ENCODE measurements around the gene BTAF1.
"Not testable (repeated sequence)": the region's sequence is repeated elsewhere in the genome, so short reads cannot be mapped to it uniquely, and the experiment has no call there.

Gene BTAF1

DNA sequence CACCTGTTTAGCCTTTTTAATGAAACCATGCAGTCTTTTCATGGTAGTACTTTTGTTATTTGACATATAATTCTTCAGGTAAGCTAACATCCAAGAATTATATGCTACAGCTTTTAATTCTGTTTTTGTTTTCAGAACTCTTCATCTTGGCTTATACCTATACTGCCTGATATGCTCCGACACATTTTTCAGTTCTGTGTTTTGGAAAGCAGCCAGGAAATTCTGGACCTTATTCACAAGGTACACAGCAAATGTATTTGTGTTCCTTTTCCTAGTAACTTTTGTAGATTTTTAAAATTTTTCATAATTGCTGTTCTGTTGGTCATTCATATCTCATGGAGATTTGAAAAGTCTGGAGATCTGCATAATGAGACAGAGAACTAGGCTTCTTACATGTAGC is 56.7 kb downstream of the BTAF1 start:
- DNase-seq: no peak

GRCh38 chr10:91983416-91983815 is 59.8 kb downstream of the BTAF1 start:
- no peak for DNase-seq

- no peak for DNase-seq
Measured at GRCh38 chr10:91987397-91988037, 63.9 kb downstream of the BTAF1 start.

GRCh38 chr10:91992031-91992430 is 68.5 kb downstream of the BTAF1 start:
- no peak for DNase-seq

DNA sequence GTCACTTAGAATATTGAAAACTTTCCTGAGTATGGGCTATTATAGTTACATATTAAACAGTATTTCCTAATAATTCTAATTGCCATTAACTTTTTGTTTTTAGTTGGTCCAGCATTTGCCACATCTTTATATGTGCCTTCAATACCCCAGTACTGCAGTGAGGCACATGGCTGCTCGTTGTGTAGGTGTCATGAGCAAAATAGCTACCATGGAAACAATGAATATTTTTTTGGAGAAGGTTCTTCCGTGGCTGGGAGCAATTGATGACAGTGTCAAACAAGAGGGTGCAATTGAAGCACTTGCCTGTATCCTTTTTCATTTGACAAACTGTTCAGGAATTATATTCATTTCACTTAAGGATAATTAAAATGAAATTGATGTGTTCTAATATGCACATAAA is 72.7 kb downstream of the BTAF1 start:
- DNase-seq: no peak

- DNase-seq: no peak
Measured at GRCh38 chr10:92001581-92001980, 78.0 kb downstream of the BTAF1 start.

DNA sequence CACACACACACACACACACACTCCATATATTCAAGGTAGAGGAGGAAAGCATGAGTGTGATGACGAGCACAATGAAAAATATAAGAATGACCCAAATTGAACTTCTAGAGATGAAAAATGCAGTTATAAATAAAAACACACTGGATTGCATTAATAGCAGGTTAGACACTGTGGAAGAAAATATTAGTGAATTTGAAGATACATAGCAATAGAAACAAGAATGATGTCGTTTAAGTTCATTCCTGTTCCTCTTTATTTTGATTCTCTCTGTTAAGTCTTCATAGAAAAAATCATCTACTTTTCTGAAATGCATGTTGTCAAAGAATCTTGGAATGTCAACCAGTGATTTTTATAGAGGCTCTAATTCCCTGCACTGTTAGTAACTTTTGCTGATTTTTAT is 78.4 kb downstream of the BTAF1 start:
- no peak for DNase-seq

- no peak for DNase-seq
Measured at GRCh38 chr10:92003258-92003657, 79.7 kb downstream of the BTAF1 start.

GRCh38 chr10:92005978-92006377 is 82.4 kb downstream of the BTAF1 start:
- DNase-seq: no peak

GRCh38 chr10:92009445-92009844 is 85.9 kb downstream of the BTAF1 start:
- no peak for DNase-seq

- no peak for DNase-seq
Measured at GRCh38 chr10:92010047-92010735, 86.6 kb downstream of the BTAF1 start.

GRCh38 chr10:92011560-92012214 is 88.1 kb downstream of the BTAF1 start:
- no peak for DNase-seq

- DNase-seq: no peak
Measured at GRCh38 chr10:92014620-92015019, 91.0 kb downstream of the BTAF1 start.

- no peak for DNase-seq
Measured at GRCh38 chr10:92024700-92025099, 101.1 kb downstream of the BTAF1 start.

DNA sequence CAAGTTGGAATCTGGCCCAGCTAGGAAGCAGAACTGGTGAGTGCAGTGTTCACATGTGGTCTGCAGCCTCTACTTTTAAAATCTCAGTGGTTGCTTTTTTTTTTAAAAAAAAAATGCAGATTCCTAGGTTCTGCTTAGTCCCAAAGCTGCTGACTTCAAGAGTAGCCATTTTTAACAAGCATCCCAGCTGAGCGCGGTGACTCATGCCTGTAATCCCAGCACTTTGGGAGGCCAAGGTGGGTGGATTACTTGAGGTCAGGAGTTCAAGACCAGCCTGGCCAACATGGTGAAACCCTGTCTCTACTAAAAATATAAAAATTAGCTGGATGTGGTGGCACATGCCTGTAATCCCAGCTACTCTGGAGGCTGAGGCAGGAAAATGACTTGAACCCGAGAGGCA is 101.8 kb downstream of the BTAF1 start:
- not testable (repeated sequence) for DNase-seq

DNA sequence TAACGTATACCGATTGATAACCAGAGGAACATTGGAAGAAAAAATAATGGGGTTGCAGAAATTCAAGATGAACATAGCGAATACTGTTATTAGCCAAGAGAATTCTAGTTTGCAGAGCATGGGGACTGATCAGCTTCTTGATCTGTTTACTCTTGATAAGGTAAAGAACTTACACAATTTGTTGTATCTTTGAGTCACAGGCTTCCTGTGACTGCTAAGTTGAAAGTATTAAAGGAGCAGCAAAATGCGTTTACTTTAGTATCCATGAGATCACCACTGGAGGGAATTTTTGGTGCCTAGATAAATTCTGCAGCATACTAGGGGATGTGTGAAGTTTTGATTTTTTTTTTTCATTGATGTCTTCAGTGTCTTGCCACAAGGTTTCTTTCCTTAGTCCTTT is 103.6 kb downstream of the BTAF1 start:
- DNase-seq: no peak

DNA sequence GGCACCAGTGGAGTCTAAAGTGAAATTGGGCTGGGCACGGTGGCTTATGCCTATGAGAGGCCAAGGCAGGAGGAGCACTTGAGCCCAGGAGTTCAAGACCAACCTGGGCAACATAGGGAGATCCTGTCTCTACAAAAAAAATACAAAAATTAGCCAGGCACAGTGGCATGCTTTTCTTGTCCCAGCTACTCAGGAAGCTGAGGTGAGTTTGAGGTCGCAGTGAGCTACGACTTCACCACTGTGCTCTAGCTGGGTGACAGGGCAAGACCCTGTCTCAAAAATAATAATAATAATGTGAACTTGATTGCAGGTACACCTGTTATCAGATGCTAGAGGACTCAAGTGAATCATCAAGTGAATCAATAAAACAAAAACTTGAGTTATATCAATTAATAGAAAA is 108.0 kb downstream of the BTAF1 start:
- DNase-seq: no peak

- DNase-seq: not testable (repeated sequence)
Measured at GRCh38 chr10:92033070-92033469, 109.5 kb downstream of the BTAF1 start.

GRCh38 chr10:92038949-92039348 is 115.4 kb downstream of the BTAF1 start:
- no peak for DNase-seq

- DNase-seq: no peak
Measured at GRCh38 chr10:92042541-92042940, 119.0 kb downstream of the BTAF1 start.

GRCh38 chr10:92045641-92046106 is 122.1 kb downstream of the BTAF1 start:
- DNase-seq: no peak

DNA sequence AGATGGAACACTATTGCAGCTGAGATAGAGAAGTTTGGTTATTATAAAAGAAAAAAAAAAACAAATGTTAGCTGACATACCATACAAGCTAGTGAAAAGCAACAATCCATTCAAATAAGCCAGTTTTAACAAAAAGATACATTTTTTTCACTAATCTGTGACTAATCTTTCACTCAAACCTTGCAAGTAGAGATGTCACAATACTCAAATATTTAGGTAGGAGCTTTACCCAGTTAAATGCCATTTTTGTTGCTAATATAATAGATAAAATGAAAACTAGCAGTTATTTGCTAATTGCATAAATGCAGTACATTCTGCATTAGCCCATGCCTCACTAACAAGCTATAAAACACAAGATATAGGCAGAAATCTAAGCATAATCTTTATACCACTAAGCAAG is 123.6 kb downstream of the BTAF1 start:
- DNase-seq: no peak

DNA sequence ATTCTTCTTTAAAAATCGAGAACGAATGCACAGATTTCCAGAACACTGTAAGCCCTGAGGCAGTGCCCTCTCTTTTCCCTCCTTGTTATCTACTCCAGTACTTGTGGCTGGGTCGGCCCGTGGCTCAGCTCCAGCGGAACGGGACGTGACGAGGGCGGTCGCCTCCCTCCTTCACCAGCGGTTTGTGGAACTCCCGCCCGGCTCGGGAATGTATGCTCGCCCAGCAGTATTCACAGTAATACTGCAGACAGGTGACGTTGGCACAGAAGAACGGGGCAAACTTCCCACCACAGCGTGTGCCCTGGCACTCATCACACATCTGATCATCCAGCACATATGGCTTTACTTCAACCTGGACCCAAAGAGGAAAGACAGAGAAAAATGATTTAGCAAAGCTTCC is 128.5 kb downstream of the BTAF1 start:
- no peak for DNase-seq

DNA sequence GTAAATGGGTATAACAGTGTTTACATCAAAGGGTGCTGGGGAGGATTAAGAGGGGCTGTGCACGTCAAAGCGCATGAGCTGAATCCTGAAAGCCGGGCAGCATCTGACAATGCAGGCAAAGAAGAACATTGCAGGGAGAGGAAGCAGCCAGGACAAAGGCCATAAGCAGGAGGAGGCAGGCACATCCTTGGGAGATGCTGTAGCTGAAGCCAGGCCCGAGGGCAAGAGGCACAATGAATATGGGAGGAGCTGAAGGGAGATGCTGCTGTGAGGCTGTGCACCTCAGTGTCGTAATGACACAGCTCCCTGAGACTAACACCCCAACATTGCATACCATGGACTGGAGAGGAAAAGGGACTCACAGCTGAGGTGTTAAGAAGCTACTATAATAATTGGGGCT is 129.2 kb downstream of the BTAF1 start:
- no peak for DNase-seq
